HepG2 (cell line): ENCODE results near the gene SRCIN1. TPM values are rescaled to one million over a fixed set of nuclear protein-coding genes. Genes with fewer than 3 reads are reported as not detected.

Experiments used
- GTF3A ChIP-seq: sonication (generic); formaldehyde crosslinking; conservative IDR thresholded peaks from 2 replicates; pipeline ENCODE4 v1.4.0; 2020; ENCODE audit warnings: mild to moderate bottlenecking, missing genetic modification reagents
- HINFP ChIP-seq: sonication (generic); formaldehyde crosslinking; IDR thresholded peaks from 2 replicates; pipeline ENCODE4 v1.4.0; 2020; ENCODE audit warnings: low read depth, mild to moderate bottlenecking, missing genetic modification reagents
- HNRNPL ChIP-seq: fragments of 200-400 bp; formaldehyde crosslinking; IDR thresholded peaks from 2 replicates; pipeline ENCODE4 v1.6.1; 2017; ENCODE audit warnings: mild to moderate bottlenecking, low read depth, low read length
- KLF6 ChIP-seq: IDR thresholded peaks from 2 replicates; pipeline ENCODE4 v1.8.0; 2016; ENCODE audit warnings: missing biosample characterization, missing genetic modification reagents
- MATR3 ChIP-seq: sonication (generic); formaldehyde crosslinking; IDR thresholded peaks from 2 replicates; pipeline ENCODE4 v1.4.0; 2020; ENCODE audit warnings: missing genetic modification reagents
- MTERF4 ChIP-seq: sonication (generic); formaldehyde crosslinking; IDR thresholded peaks from 2 replicates; pipeline ENCODE4 v1.8.0; 2023; ENCODE audit warnings: mild to moderate bottlenecking, missing genetic modification reagents
- POLR2AphosphoS5 ChIP-seq: IDR thresholded peaks from 2 replicates; pipeline ENCODE4 v1.6.1; 2012; ENCODE audit warnings: low read depth, low read length
- RBM22 ChIP-seq: fragments of 200-400 bp; formaldehyde crosslinking; optimal IDR thresholded peaks from 2 replicates; pipeline ENCODE3; 2017; ENCODE audit warnings: mild to moderate bottlenecking, low read length, moderate library complexity
- RFXANK ChIP-seq: IDR thresholded peaks from 2 replicates; pipeline ENCODE4 v1.6.1; 2016
- SMYD3 ChIP-seq: sonication (generic); formaldehyde crosslinking; IDR thresholded peaks from 2 replicates; pipeline ENCODE4 v1.8.1; 2023; ENCODE audit warnings: mild to moderate bottlenecking, missing genetic modification reagents
- SRY ChIP-seq: sonication (generic); formaldehyde crosslinking; IDR thresholded peaks from 2 replicates; pipeline ENCODE4 v1.8.0; 2022; ENCODE audit warnings: mild to moderate bottlenecking, missing genetic modification reagents
- STAG1 ChIP-seq: sonication (generic); formaldehyde crosslinking; IDR thresholded peaks from 2 replicates; pipeline ENCODE4 v1.4.0; 2020; ENCODE audit warnings: missing genetic modification reagents
- TAF1 ChIP-seq: sonication (generic); formaldehyde crosslinking; IDR thresholded peaks from 2 replicates; pipeline ENCODE4 v1.4.0; 2020; ENCODE audit warnings: missing genetic modification reagents
- TBL1XR1 ChIP-seq: fragments of 150-350 bp; IDR thresholded peaks from 2 replicates; pipeline ENCODE4 v1.6.1; 2014; ENCODE audit warnings: borderline replicate concordance, low read length; ENCODE audit not compliant: partially characterized antibody
- TCF7 ChIP-seq: sonication (generic); IDR thresholded peaks from 2 replicates; pipeline ENCODE4 v1.6.1; 2016; ENCODE audit warnings: antibody characterized with exemption, low read depth
- ZBTB42 ChIP-seq: sonication (generic); formaldehyde crosslinking; IDR thresholded peaks from 2 replicates; pipeline ENCODE4 v1.5.0; 2020; ENCODE audit warnings: mild to moderate bottlenecking, missing genetic modification reagents
- ZNF235 ChIP-seq: sonication (generic); formaldehyde crosslinking; IDR thresholded peaks from 2 replicates; pipeline ENCODE4 v1.8.1; 2023; ENCODE audit warnings: mild to moderate bottlenecking, missing genetic modification reagents, borderline replicate concordance
- ZNF281 ChIP-seq: sonication (generic); formaldehyde crosslinking; IDR thresholded peaks from 2 replicates; pipeline ENCODE4 v1.4.0; 2020; ENCODE audit warnings: missing genetic modification reagents, borderline replicate concordance
- ZNF382 ChIP-seq: sonication (generic); formaldehyde crosslinking; IDR thresholded peaks from 2 replicates; pipeline ENCODE4 v1.5.0; 2020; ENCODE audit warnings: missing genetic modification reagents, mild to moderate bottlenecking, borderline replicate concordance
- ZNF547 ChIP-seq: sonication (generic); formaldehyde crosslinking; IDR thresholded peaks from 2 replicates; pipeline ENCODE4 v1.5.1; 2020; ENCODE audit warnings: mild to moderate bottlenecking, missing genetic modification reagents
- ZNF879 ChIP-seq: sonication (generic); formaldehyde crosslinking; IDR thresholded peaks from 2 replicates; pipeline ENCODE4 v1.8.1; 2023; ENCODE audit warnings: missing genetic modification reagents
- ZXDC ChIP-seq: sonication (generic); formaldehyde crosslinking; IDR thresholded peaks from 2 replicates; pipeline ENCODE4 v1.5.0; 2020; ENCODE audit warnings: mild to moderate bottlenecking, missing genetic modification reagents
- ZZZ3 ChIP-seq: sonication (generic); formaldehyde crosslinking; IDR thresholded peaks from 2 replicates; pipeline ENCODE4 v1.4.0; 2020; ENCODE audit warnings: missing genetic modification reagents, mild to moderate bottlenecking, borderline replicate concordance
- polyA plus RNA-seq, 8 experiments: library from polyadenylated mRNA; depleted of rRNA in 3 of 8; stranded (reverse) in 7 of 8; unstranded in 1 of 8; fragments of >200 nt; fragmentation: Illumina TruSeq in 4 of 8; extraction: Trizol in 4 of 8; gene quantifications; 2 replicates each; pipeline versions ENCODE4 v1.2.1 to v1.2.3, GENCODE V29; 2011 to 2016; ENCODE audit warnings: low read depth in 4 of 8, missing spikeins in 1 of 8, mixed read lengths in 1 of 8; ENCODE audit not compliant: insufficient read depth in 1 of 8
- total RNA-seq, 5 experiments: library from RNA; depleted of rRNA; stranded (reverse); fragments of >200 nt; fragmentation: Illumina TruSeq; extraction: Trizol; gene quantifications; 2 replicates each; pipeline ENCODE4 v1.2.3, GENCODE V29; 2016; ENCODE audit warnings: low read depth in 1 of 5

Gene SRCIN1
- total and polyA plus RNA-seq, 2 of the 13 experiments (the other 11 are each of a cell fraction or from before 2014, with no cell fraction given): 1.2 to 9.6 TPM

- 0 out of 2 replicates have a peak, but pooled peaks have one; percentile 28 for TF ChIP-seq SMYD3 (CRISPR knock-in tag)
- 0 out of 2 replicates have a peak, but pooled peaks have one; percentile 22 for TF ChIP-seq ZBTB42 (CRISPR knock-in tag)
- no peak for TF ChIP-seq ZZZ3 (CRISPR knock-in tag)
- TF ChIP-seq KLF6 (CRISPR knock-in tag): 0 out of 2 replicates have a peak, but pooled peaks have one; percentile 37
- no peak for TF ChIP-seq SRY (CRISPR knock-in tag)
- TF ChIP-seq TCF7: no peak
- peak; percentile 46; the same call in 1 of the 2 replicates for TF ChIP-seq ZNF547 (CRISPR knock-in tag)
- no peak for TF ChIP-seq MATR3
- TF ChIP-seq RFXANK (CRISPR knock-in tag): no peak
- TF ChIP-seq RBM22: no peak
- no peak for TF ChIP-seq TBL1XR1
- no peak; the same call in 1 of the 2 replicates for TF ChIP-seq STAG1 (CRISPR knock-in tag)
- TF ChIP-seq TAF1 (CRISPR knock-in tag): peak; percentile 38; the same call in 1 of the 2 replicates
- TF ChIP-seq HNRNPL: no peak
- no peak for TF ChIP-seq ZNF879 (CRISPR knock-in tag)
- TF ChIP-seq ZNF235 (CRISPR knock-in tag): no peak
- no peak; the same call in 1 of the 2 replicates for TF ChIP-seq HINFP (CRISPR knock-in tag)
- TF ChIP-seq GTF3A (CRISPR knock-in tag): no peak
- TF ChIP-seq ZNF382 (CRISPR knock-in tag): no peak
- peak; percentile 16; the same call in 1 of the 2 replicates for TF ChIP-seq POLR2AphosphoS5
- no peak for TF ChIP-seq MTERF4 (CRISPR knock-in tag)
- no peak for TF ChIP-seq ZXDC (CRISPR knock-in tag)
- TF ChIP-seq ZNF281 (CRISPR knock-in tag): no peak
Measured at GRCh38 chr17:38559051-38559879, 46.5 kb downstream of the SRCIN1 start (continued).
